GM18505 (cell line): ENCODE results near the gene GNG7.
A peak's percentile ranks its signal among the peaks of the same experiment; 100 is the strongest.
"Not testable (repeated sequence)": the region's sequence is repeated elsewhere in the genome, so short reads cannot be mapped to it uniquely, and the experiment has no call there.

Experiments
- ATAC-seq: cut with Tn5 transposase; IDR thresholded peaks from one replicate; pipeline ENCODE4 v1.9.1; 2021; ENCODE audit not compliant: unreplicated experiment
- POLR2A ChIP-seq: IDR thresholded peaks from 4 replicates; pipeline ENCODE4 v1.6.1; 2011; ENCODE audit warnings: borderline replicate concordance; ENCODE audit not compliant: insufficient read depth, insufficient read length; ENCODE audit errors: extremely low read depth

GNG7 gene

DNA sequence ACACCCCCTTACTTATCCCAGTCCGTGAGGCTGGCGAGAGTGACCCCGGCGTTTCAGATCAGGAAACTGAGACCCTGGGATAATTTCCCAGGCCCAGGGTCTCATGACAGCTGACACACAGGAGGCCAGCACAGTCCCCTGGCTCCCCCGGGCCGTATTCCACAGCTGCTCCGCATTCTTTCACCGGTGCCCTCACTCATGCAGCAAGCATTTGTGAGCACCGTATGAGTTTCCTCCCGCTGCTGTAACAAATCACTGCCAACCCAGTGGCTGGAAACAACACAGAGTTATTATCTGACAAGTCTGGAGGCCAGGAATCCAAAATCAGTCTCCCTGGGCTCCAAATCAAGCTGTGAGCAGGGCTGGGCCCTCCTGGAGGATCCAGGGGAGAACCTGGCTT, 205.3 kb downstream of the GNG7 start:
- TF ChIP-seq POLR2A, result no peak
- ATAC-seq, result no peak

DNA sequence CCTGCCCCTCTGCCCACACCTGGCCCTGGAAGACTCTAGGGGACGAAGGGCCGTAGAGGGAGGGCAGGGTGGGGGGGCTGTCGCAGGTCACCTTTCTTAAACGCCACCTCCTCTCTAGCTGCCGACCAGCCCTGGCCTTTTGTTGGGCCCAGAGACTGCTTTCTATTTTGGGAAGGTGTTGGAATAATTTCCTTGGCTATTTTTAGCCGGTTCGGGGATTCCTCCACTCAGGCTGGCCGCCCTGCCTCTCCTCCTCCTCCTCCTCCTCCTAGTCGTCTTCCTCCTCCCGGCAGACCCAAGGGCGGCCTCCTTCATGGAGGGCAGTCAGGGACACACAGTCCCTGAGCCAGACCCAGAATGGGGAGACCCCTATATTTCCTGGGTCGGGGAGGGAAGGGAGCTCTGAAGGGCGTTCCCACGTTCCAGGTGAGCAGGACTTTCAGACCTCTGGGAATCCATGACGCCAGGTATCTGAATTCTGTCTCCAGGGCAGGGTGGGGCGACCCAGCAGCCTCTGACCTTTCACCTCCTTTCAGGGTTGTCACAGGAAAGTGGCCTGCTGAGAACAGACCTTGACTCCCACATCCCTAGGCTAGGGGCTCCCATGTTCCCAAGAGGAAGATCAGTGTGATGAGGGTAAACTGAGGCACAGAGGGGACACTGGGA, 206.7 kb downstream of the GNG7 start:
- TF ChIP-seq POLR2A, result no peak
- no peak for ATAC-seq

DNA sequence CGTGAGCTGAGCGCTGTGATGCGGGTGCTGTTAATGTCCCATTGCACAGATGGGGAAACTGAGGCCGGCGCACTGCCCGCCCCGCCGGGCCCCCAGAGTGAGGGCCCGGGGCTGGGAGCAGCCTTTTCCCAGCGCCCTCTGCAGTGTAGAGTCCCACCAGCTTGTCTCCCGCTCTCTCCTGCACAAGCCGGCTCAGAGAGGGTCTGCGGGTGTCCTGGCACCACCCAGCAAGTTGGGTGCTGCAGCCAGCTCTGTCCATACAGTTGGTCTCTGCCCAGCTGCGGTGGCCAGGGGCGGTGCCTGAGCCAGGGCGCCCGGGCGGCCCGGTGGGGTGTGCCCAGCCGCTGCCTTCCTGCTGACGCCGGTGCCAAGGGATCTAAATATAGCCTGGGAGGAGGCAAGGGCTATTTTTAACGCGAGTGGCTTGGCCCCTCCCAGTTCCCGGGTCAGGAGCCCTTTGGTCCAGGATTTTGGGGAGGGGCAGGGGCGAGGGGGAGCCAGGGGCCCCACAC, 207.3 kb downstream of the GNG7 start:
- ATAC-seq, result no peak
- no peak for TF ChIP-seq POLR2A

DNA sequence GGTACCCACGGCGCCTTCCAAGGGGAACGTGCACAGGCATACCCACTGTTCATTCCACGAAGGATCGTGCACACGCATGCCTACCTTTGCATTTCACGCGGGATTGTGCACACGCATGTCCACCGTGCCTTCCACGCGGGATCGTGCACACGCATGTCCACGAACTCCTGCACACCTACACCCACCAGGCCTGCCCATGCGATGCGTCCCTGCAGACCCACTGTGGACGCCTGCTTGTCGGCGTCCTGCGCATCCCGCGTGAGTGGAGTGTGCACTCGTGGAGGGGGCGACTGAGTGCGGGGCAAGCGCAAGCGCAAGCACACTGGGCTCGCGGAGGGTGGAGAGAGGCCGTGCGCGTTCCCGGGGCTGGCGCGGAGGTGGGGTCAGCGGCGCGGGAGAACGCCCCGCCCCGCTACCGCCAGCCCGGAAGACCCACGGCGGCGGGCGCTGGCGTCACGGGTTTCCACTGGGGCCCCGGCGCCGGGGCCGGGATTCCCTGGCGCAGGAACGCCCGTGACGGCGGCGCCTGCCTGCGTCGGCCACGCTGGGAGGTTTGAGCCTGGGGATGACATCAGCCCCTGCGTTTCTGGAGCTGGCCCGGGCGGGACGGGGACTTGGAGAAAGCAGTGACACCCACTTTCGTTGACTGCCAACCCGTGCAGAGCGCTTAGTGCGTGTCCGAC, 207.9 kb downstream of the GNG7 start:
- ATAC-seq, result no peak

DNA sequence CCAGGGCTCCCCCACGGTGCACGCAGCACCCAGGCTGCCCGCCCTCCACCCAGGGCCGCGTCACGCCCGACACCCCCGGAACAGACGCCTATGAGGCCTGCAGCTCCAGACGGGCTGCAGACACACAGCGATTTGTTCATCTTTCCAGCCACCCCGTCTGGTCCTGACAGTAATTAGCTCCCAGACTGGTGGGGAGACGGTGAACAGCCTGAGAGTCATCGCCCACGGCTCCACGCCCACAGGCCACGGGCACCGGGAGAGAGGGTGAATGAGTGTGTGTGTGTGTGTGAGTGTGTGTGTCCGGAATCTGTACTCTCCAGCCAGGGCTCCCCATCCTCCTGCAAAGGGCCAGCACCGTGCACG, 208.4 kb downstream of the GNG7 start:
- TF ChIP-seq POLR2A, result no peak
- no peak for ATAC-seq

More for the DNA sequence above, 207.9 kb downstream of the GNG7 start:
- peak; percentile 20 for TF ChIP-seq POLR2A

DNA sequence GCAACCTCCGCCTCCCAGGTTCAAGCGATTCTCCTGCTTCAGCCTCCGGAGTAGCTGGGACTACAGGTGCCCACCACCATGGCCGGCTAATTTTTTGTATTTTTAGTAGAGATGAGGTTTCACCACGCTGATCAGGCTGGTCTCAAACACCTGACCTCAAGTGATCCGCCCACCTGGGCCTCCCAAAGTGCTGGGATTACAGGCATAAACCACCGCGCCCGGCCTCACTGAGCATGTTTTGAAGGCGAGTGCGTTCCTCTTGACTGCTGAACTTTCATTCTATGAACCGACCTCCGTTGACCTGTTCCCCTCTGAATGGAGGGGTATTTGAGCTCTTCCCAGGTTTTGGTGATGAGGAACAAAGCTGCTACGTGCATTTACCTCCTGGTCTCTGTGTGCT, 209.0 kb downstream of the GNG7 start:
- ATAC-seq, result not testable (repeated sequence)

DNA sequence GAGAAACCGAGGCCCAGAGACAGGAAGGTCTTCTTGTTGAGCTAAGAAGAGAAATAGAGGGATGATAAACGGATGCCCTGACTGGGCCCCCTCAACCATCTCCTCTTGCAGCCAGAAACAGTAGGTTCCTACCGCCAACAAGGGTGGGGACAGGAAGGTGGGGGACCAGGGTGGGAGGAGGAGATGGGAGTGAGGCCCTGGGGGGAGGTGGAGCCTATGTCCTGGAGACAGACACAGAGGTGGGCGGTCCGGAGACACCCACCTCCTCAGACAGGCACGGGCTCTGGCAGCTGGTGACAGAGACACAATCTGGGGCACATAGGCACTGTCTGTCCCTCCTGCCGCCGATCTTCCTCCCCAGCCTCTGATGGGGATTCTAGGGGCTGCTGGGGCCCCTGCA, 209.6 kb downstream of the GNG7 start:
- TF ChIP-seq POLR2A, result no peak
- no peak for ATAC-seq

DNA sequence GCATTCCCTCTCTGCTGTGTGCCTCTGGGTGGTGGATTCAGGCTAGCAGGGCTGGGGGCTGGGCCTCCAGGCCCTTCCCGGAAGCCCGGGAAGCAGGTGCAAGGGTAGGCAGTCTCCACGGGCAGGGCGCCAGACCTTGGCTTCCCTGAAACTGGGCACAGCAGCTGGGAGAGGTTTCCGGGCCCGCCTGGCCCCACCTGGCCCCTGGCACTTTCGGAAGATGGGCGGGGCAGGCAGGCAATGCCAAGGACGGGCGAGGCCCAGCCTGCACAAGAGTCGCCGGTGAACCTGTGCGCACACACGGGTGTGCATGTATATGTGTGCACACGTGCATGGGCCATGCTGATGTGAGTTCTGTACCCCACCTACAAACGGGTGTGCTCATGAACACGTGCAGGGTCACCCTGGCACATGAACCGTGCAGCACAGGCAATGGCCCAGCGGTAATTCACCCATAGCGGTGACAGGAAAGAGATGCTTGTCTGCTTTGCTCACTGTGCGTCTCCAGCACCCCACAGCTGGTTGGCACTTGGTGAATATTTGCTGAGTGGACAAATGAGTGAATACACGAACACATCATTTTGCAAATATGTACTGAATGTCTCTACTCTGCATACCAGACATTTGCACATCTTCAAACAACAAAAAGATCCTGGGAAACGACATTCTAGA, 211.2 kb downstream of the GNG7 start:
- no peak for ATAC-seq
- no peak for TF ChIP-seq POLR2A

DNA sequence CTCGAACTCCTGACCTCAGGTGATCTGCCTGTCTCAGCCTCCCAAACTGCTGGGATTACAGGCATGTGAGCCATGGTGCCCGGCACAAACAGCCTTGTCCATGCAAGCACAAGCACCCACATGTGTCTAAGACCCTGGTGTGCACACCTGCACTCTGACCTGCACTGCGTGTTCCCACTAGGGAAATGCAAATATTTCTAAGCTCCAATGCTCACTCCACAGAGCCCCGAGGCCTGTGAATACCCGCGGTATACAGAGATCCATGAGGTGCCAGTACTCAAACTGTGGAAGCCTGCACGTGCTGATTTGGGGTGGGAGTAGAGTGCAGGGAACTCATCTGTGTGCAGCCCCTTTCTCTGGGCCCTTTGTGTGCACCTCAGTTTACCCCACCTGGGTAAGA, 211.8 kb downstream of the GNG7 start:
- no peak for TF ChIP-seq POLR2A
- no peak for ATAC-seq

DNA sequence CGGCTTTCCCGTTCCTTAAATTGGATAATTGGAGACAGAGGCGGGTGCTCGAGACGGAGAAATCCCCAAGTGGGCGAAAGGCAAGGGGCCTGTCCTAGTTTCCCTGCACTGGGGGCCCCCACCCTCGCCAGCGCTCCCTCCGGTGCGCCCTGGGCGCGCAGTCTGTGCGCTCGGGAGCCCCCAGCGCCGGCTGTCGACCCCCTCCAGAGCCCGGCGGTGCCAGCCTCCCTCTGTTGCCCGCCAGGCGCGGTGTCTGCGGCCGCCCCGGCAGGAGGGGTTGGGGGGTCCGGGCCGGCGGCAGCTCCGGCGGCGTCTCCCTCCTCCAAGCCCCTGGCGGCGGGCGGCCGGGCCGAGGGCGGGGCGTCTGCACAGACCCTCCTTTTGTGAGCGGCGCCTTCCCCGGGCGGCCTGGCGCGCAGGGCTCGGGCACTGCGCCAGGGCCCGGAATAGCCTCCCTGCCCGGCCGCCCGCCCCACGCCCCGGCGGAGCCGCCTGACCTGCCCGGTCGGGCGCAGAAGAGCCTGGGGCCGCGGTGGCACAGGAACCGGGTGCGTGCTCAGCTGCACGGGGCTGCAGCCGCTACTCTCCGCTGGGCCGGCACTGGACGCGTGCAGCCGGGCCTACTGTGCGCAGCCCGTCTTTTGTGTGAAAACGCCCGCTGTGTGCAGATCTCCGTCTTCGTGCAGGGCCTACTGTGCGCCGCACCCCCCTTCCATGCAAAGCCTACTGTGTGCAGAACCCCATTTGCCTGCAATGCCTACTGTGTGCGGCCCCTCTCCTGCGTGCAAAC, 213.4 kb downstream of the GNG7 start:
- ATAC-seq, result no peak
- no peak for TF ChIP-seq POLR2A

DNA sequence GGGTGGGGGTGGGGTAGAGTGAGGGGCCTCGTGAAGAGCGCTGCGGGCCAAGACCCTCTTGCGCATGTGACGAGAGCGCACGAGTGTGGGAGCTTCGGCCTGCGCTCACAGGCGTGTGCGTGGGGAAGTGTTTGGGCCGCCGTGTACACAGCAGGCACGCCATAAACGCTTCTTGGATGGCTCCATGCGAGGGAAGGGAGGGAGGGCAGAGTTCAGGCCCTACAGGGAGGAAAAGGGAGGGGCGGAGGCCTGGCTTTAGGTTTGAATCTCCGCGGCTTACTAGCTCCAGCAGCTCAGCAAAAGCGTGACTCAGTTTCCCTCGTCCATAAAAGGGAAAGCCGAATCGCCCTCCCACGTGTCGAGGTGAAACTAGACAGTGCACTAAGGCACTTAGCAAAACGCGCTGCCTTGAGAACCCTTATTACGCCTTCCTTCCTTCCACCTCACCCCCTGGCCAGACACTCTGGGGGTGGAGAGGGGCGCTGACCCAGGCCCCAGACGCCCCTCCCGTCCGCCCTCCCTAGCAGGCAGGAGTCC, 214.0 kb downstream of the GNG7 start:
- no peak for ATAC-seq
- no peak for TF ChIP-seq POLR2A

DNA sequence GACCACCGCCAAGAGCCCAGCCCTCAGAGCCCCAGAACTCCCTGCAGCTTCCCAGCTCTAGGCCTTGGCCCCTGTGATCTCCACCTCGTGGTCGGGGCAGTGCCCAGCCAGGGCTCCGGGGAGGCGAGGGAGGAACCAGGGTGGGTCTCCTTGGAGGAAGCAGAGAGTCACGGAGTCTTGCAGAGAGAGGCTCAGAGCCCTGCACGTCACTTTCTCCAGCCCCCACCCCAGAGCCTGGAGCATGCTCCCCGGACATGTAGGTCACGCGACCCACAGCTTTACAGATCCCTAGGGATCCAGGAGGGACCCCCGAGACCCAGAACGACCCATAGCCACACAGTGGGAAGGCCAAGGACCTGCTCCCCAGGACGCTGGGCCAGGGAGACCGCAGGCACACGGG, 214.7 kb downstream of the GNG7 start:
- no peak for TF ChIP-seq POLR2A
- ATAC-seq, result no peak

DNA sequence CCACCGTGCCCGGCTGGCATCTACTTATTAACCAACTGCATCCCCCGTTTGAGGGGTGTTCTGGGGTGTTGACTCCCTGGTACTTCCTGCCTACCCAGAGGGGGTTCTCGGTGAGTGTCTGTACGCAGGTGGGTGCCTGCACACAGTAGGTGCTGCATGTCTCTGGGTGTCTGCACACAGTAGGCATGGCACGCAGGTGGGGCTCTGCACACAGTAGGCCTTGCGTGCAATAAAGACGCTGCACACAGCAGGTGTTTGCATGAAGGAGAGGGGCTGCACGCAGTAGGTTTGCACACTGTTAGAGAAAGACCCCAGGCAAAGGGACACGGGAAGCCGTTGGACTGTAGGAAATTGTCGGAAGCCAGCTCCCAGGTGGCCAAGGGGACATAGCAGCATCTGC, 215.4 kb downstream of the GNG7 start:
- ATAC-seq, result no peak
- TF ChIP-seq POLR2A, result no peak
